Neural cell (in vitro differentiated cells): ENCODE results near the gene ARHGEF26. TPM values are rescaled to one million over a fixed set of nuclear protein-coding genes. Genes with fewer than 3 reads are reported as not detected.

Source experiments
- H2AFZ ChIP-seq: fragments of 200-600, 300-800 bp; sonication (generic), shearing (Covaris generic); 2 replicates; pipeline ENCODE4 v1.6.0; 2014; ENCODE audit warnings: low read depth, mild to moderate bottlenecking, antibody characterized with exemption, low read length, moderate library complexity
- H3F3A ChIP-seq: fragments of 200-600 bp; shearing (Covaris generic); 2 replicates; pipeline ENCODE4 v1.6.1; 2016; ENCODE audit warnings: mild to moderate bottlenecking, moderate library complexity, mixed read lengths, antibody characterized with exemption, low read length; ENCODE audit not compliant: insufficient read depth, poor library complexity, severe bottlenecking
- H3K27ac ChIP-seq: fragments of 200-600, 300-800 bp; sonication (generic), shearing (Covaris generic); 2 replicates; pipeline ENCODE4 v1.5.1; 2014; ENCODE audit warnings: mild to moderate bottlenecking, low read length, moderate library complexity
- H3K27me3 ChIP-seq: fragments of 300-800, 200-600 bp; sonication (generic), shearing (Covaris generic); 2 replicates; pipeline ENCODE4 v1.6.0; 2014; ENCODE audit warnings: mild to moderate bottlenecking, low read depth, low read length, moderate library complexity; ENCODE audit not compliant: insufficient read depth
- H3K36me3 ChIP-seq: fragments of 300-800, 200-600 bp; sonication (generic), shearing (Covaris generic); 2 replicates; pipeline ENCODE4 v1.5.1; 2014; ENCODE audit warnings: mild to moderate bottlenecking, antibody characterized with exemption, low read length, moderate library complexity; ENCODE audit not compliant: insufficient read depth
- H3K4me2 ChIP-seq: fragments of 300-800, 200-600 bp; sonication (generic), shearing (Covaris generic); 2 replicates; pipeline ENCODE4 v1.6.0; 2014; ENCODE audit warnings: mild to moderate bottlenecking, low read length
- H3K4me3 ChIP-seq: fragments of 300-800, 200-600 bp; sonication (generic), shearing (Covaris generic); 2 replicates; pipeline ENCODE4 v1.5.1; 2014; ENCODE audit warnings: mild to moderate bottlenecking, low read length, moderate library complexity
- H3K79me2 ChIP-seq: fragments of 200-600 bp; shearing (Covaris generic); replicated peaks from 2 replicates; pipeline ENCODE4 v1.6.0; 2014; ENCODE audit warnings: mild to moderate bottlenecking, low read length, moderate library complexity; ENCODE audit not compliant: insufficient read depth
- H3K9ac ChIP-seq: fragments of 300-800, 200-600 bp; sonication (generic), shearing (Covaris generic); 2 replicates; pipeline ENCODE4 v1.6.1; 2016; ENCODE audit warnings: mild to moderate bottlenecking, low read length, mixed read lengths
- H3K9me2 ChIP-seq: fragments of 200-600 bp; shearing (Covaris generic); 2 replicates; pipeline ENCODE4 v1.6.1; 2016; ENCODE audit warnings: mild to moderate bottlenecking, low read length, mixed read lengths; ENCODE audit not compliant: insufficient read depth
- H3K9me3 ChIP-seq: fragments of 200-600, 300-800 bp; sonication (generic), shearing (Covaris generic); 2 replicates; pipeline ENCODE4 v1.6.1; 2016; ENCODE audit warnings: mild to moderate bottlenecking, mixed run types, low read length, moderate library complexity, mixed read lengths
- H4K20me1 ChIP-seq: fragments of 200-600 bp; shearing (Covaris generic); 2 replicates; pipeline ENCODE4 v1.6.1; 2016; ENCODE audit warnings: mild to moderate bottlenecking, mixed run types; ENCODE audit not compliant: insufficient read depth
- EP300 ChIP-seq: fragments of 450-650 bp; conservative IDR thresholded peaks from 2 replicates; pipeline ENCODE4 v1.6.1; 2014; ENCODE audit warnings: antibody characterized with exemption, mild to moderate bottlenecking, moderate library complexity; ENCODE audit not compliant: poor library complexity, severe bottlenecking
- EZH2 ChIP-seq: fragments of 200-600, 300-800 bp; shearing (Covaris generic), sonication (generic); IDR thresholded peaks from 2 replicates; pipeline ENCODE4 v1.6.1; 2014; ENCODE audit warnings: antibody characterized with exemption, low read length, borderline replicate concordance, mild to moderate bottlenecking; ENCODE audit not compliant: insufficient read depth, poor library complexity, severe bottlenecking
- MXI1 ChIP-seq: fragments of 450-650 bp; conservative IDR thresholded peaks from 2 replicates; pipeline ENCODE4 v1.6.1; 2014; ENCODE audit warnings: antibody characterized with exemption, mild to moderate bottlenecking; ENCODE audit not compliant: poor library complexity, severe bottlenecking
- POLR2AphosphoS5 ChIP-seq: IDR thresholded peaks from 2 replicates; pipeline ENCODE4 v1.6.1; 2012
- RAD21 ChIP-seq: fragments of 450-650 bp; conservative IDR thresholded peaks from 2 replicates; pipeline ENCODE4 v1.6.1; 2014; ENCODE audit warnings: antibody characterized with exemption, mild to moderate bottlenecking, moderate library complexity
- SMC3 ChIP-seq: fragments of 450-650 bp; conservative IDR thresholded peaks from 2 replicates; pipeline ENCODE4 v1.6.1; 2014; ENCODE audit warnings: antibody characterized with exemption, mild to moderate bottlenecking, moderate library complexity; ENCODE audit not compliant: poor library complexity
- TAF1 ChIP-seq: IDR thresholded peaks from 2 replicates; pipeline ENCODE4 v1.6.1; 2012; ENCODE audit warnings: low read depth
- polyA plus RNA-seq: library from polyadenylated mRNA; depleted of rRNA; stranded (reverse); fragments of >200 nt; gene quantifications from 2 replicates; pipeline ENCODE4 v1.2.3, GENCODE V29; 2014
- TF ChIP-seq, protein P1 (sequence below): IDR thresholded peaks from 2 replicates; pipeline ENCODE4 v1.6.1; 2012; ENCODE audit warnings: borderline replicate concordance
- TF ChIP-seq, protein P2 (sequence below): fragments of 450-650 bp; IDR thresholded peaks from 2 replicates; pipeline ENCODE4 v1.5.1; 2014; ENCODE audit warnings: antibody characterized with exemption, mild to moderate bottlenecking, moderate library complexity; ENCODE audit not compliant: poor library complexity, severe bottlenecking

Gene ARHGEF26
- polyA plus RNA-seq, 1 donor from 2014 or later = 5.7 TPM

DNA sequence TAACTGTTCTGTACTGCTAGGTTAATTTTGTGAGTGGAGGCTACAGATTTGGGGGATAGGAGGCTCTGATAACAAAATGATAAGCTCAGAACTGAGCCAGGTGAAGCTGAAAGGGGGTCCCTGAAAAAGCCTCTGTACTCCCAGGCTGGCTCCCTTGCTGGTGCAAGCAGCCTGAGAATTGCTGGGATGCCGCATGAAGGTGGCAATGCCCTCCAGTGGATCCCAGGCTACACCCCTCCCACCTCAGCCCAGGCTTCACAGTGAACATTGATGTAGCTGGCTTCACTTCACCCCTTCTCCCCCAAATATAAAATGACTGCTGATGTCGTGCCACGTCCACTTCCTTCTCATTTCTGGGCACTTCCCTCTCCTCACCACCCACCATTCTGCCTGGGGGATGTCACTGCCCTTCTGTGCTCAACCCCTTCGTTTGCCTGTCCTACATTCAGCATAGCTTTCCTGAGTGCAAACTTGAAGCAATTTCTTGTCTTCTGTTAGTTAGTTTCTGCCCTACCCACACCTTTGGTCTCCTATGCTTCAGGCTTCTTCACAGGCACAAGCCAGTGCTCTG, 9.7 kb upstream of the ARHGEF26 start:
- Histone ChIP-seq H4K20me1 (no peaks in the 10 kb centered on the region), H3K9me3 (no peaks in the 10 kb centered on the region), H3K4me3 (no peak overlapping the region), H3F3A (no peaks in the 10 kb centered on the region), H3K9me2 (no peaks in the 10 kb centered on the region), H3K4me2 (no peak overlapping the region), H2AFZ (no peak overlapping the region), H3K27me3 (no peaks in the 10 kb centered on the region), H3K27ac (no peak overlapping the region), H3K9ac (no peak overlapping the region), H3K79me2 (no peaks in the 10 kb centered on the region), H3K36me3 (no peaks in the 10 kb centered on the region)
- TF ChIP-seq, protein P1, sequence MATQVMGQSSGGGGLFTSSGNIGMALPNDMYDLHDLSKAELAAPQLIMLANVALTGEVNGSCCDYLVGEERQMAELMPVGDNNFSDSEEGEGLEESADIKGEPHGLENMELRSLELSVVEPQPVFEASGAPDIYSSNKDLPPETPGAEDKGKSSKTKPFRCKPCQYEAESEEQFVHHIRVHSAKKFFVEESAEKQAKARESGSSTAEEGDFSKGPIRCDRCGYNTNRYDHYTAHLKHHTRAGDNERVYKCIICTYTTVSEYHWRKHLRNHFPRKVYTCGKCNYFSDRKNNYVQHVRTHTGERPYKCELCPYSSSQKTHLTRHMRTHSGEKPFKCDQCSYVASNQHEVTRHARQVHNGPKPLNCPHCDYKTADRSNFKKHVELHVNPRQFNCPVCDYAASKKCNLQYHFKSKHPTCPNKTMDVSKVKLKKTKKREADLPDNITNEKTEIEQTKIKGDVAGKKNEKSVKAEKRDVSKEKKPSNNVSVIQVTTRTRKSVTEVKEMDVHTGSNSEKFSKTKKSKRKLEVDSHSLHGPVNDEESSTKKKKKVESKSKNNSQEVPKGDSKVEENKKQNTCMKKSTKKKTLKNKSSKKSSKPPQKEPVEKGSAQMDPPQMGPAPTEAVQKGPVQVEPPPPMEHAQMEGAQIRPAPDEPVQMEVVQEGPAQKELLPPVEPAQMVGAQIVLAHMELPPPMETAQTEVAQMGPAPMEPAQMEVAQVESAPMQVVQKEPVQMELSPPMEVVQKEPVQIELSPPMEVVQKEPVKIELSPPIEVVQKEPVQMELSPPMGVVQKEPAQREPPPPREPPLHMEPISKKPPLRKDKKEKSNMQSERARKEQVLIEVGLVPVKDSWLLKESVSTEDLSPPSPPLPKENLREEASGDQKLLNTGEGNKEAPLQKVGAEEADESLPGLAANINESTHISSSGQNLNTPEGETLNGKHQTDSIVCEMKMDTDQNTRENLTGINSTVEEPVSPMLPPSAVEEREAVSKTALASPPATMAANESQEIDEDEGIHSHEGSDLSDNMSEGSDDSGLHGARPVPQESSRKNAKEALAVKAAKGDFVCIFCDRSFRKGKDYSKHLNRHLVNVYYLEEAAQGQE = no peak
- TF ChIP-seq EZH2 = no peak
- no peak for TF ChIP-seq EP300
- no peak for TF ChIP-seq RAD21
- TF ChIP-seq, protein P2, sequence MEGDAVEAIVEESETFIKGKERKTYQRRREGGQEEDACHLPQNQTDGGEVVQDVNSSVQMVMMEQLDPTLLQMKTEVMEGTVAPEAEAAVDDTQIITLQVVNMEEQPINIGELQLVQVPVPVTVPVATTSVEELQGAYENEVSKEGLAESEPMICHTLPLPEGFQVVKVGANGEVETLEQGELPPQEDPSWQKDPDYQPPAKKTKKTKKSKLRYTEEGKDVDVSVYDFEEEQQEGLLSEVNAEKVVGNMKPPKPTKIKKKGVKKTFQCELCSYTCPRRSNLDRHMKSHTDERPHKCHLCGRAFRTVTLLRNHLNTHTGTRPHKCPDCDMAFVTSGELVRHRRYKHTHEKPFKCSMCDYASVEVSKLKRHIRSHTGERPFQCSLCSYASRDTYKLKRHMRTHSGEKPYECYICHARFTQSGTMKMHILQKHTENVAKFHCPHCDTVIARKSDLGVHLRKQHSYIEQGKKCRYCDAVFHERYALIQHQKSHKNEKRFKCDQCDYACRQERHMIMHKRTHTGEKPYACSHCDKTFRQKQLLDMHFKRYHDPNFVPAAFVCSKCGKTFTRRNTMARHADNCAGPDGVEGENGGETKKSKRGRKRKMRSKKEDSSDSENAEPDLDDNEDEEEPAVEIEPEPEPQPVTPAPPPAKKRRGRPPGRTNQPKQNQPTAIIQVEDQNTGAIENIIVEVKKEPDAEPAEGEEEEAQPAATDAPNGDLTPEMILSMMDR = no peak
- TF ChIP-seq POLR2AphosphoS5 = no peak
- TF ChIP-seq TAF1 = no peak
- TF ChIP-seq SMC3 = no peak
- no peak for TF ChIP-seq MXI1

DNA sequence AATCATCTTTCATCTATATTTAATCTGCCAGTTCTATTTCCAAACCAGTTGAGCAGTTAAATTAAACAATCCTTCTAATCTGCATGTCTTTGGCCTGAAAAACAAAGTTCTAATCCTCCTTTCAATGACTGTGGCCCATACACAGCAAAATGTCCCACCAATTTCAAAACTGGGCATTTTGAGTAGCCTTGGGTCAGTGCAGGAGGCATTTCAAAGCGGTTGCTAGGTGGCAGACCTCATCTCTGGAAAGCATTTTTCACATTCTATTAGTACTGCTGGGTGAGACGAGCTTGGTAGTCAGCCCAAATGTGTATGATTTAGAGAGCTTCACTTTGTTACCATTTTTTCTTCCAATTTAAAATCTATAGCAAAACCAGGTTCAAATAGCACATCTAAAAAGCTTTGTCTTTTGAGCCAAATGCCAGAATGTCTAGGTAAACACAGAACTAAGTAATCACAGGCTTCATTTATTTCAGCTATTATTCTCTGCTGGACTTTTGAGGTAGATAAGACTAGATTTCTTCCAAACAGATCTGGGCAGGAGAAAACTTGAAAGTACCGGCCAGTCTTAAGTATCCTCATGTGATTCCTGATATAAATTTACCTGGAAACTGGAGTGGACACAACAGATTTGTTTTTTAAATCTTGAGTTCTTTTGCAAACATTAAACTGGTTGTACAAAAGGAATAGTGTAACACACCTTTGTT, 8.9 kb upstream of the ARHGEF26 start:
- H3K9me3 ChIP-seq = no peaks in the 10 kb centered on the region
- H3K27ac ChIP-seq = no peak overlapping the region
- TF ChIP-seq EP300 (no peak), TAF1 (no peak), EZH2 (no peak), POLR2AphosphoS5 (no peak), RAD21 (no peak), MXI1 (no peak), SMC3 (no peak)
- TF ChIP-seq, protein P2 = no peak
- TF ChIP-seq, protein P1 = no peak

More for the DNA sequence above, 8.9 kb upstream of the ARHGEF26 start:
- Histone ChIP-seq H3F3A (no peaks in the 10 kb centered on the region), H3K9me2 (no peaks in the 10 kb centered on the region), H3K36me3 (no peaks in the 10 kb centered on the region), H3K4me3 (no peak overlapping the region), H3K27me3 (no peaks in the 10 kb centered on the region), H3K79me2 (no peaks in the 10 kb centered on the region), H3K4me2 (no peak overlapping the region), H3K9ac (no peak overlapping the region), H4K20me1 (no peaks in the 10 kb centered on the region), H2AFZ (no peak overlapping the region)
